ENCODE measurements around the gene COX7B2. TPM values are rescaled to one million over a fixed set of nuclear protein-coding genes. Genes with fewer than 3 reads are reported as not detected.

COX7B2 gene
- total RNA-seq, 4 donors from 2014 or later, result not detected

GRCh38 chr4:46804781-46805413 lies 104.1 kb downstream of the COX7B2 start:
- Histone ChIP-seq H3K27me3 (no peaks in the 10 kb centered on the region), H3K27ac (no peak overlapping the region), H3K36me3 (no peaks in the 10 kb centered on the region), H3K9me3 (peaks cover 0 to 6% (median 0%) of the 10 kb centered on the region in 4 donors), H3K4me3 (no peak overlapping the region), H3K4me1 (no peaks in the 10 kb centered on the region)
- TF ChIP-seq, protein P1, sequence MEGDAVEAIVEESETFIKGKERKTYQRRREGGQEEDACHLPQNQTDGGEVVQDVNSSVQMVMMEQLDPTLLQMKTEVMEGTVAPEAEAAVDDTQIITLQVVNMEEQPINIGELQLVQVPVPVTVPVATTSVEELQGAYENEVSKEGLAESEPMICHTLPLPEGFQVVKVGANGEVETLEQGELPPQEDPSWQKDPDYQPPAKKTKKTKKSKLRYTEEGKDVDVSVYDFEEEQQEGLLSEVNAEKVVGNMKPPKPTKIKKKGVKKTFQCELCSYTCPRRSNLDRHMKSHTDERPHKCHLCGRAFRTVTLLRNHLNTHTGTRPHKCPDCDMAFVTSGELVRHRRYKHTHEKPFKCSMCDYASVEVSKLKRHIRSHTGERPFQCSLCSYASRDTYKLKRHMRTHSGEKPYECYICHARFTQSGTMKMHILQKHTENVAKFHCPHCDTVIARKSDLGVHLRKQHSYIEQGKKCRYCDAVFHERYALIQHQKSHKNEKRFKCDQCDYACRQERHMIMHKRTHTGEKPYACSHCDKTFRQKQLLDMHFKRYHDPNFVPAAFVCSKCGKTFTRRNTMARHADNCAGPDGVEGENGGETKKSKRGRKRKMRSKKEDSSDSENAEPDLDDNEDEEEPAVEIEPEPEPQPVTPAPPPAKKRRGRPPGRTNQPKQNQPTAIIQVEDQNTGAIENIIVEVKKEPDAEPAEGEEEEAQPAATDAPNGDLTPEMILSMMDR (IDR thresholded peaks at IDR 0.05), result no peak
- no peak for TF ChIP-seq POLR2A (IDR thresholded peaks at IDR 0.05)
- TF ChIP-seq EP300 (IDR thresholded peaks at IDR 0.05), result no peak
- no peak for DNase-seq (ENCODE audit: low spot score in 2 of 2)
- WGBS, 2 donors, result 84 to 88% methylated on average over 8 to 11 of the region's 24 CpGs

DNA sequence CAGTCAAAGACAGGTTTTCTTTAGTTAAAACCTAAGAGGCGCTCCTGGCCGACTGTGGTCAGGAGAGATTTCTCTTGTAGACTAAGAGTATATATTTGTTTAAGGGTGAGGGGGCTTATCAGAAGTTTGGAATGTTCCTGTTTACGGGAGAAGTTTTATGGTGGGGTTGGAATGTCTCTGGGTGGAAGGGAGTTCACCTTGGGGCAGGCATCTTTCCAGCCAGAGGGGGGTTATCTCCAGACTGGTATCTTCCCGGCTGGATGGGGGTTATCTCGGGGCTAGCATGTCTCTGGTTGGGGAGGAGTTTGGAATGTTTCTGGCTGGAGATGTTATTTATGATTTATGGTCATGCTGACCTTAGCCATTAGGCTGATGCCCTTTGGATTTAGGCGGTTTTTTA lies 116.0 kb downstream of the COX7B2 start:
- peaks cover 0 to 5% (median 0%) of the 10 kb centered on the region in 4 donors for H3K9me3 ChIP-seq
- TF ChIP-seq EP300 (IDR thresholded peaks at IDR 0.05) (no peak), POLR2A (IDR thresholded peaks at IDR 0.05) (no peak)
- TF ChIP-seq, protein P1 (IDR thresholded peaks at IDR 0.05), result no peak
- DNase-seq (ENCODE audit: low spot score in 2 of 2), result no peak
- H3K36me3 ChIP-seq, result no peaks in the 10 kb centered on the region
- H3K4me3 ChIP-seq, result no peak overlapping the region
- 70 to 72% methylated on average over 6 of the region's 6 CpGs for WGBS, 2 donors
- no peak overlapping the region for H3K27ac ChIP-seq
- H3K4me1 ChIP-seq, result no peaks in the 10 kb centered on the region
- H3K27me3 ChIP-seq, result no peaks in the 10 kb centered on the region

GRCh38 chr4:46781434-46782092 lies 127.5 kb downstream of the COX7B2 start:
- H3K9me3 ChIP-seq, result peaks cover 0 to 12% (median 0%) of the 10 kb centered on the region in 4 donors
- no peak overlapping the region for H3K4me3 ChIP-seq
- no peaks in the 10 kb centered on the region for H3K36me3 ChIP-seq
- H3K27ac ChIP-seq, result no peak overlapping the region
- no peaks in the 10 kb centered on the region for H3K4me1 ChIP-seq
- 94% methylated on average over 10 to 18 of the region's 25 CpGs for WGBS, 2 donors
- H3K27me3 ChIP-seq, result no peaks in the 10 kb centered on the region
- no peak for TF ChIP-seq EP300 (IDR thresholded peaks at IDR 0.05)
- TF ChIP-seq POLR2A (IDR thresholded peaks at IDR 0.05), result no peak
- TF ChIP-seq, protein P1 (IDR thresholded peaks at IDR 0.05), result no peak
- DNase-seq (ENCODE audit: low spot score in 2 of 2), result no peak

DNA sequence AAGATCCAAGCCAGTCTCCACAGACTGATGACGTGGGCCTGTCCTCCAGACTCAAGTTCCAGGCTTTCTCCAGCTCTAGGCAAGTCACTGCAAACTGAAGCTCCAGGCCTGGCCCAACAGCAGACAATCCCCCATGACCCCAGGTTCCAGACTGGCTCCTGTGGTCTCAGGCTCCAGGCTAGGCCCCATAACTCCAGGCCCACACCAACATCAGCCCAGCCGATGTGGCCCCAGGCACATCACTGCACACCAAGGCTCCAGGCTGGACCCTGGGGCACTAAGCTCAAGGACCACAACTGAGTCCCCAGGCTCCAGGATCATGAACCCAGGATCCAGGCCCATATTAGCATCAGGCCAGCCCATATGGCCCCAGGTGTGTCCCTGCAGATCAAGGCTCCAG lies 143.6 kb downstream of the COX7B2 start:
- peaks cover 0 to 6% (median 0%) of the 10 kb centered on the region in 4 donors for H3K9me3 ChIP-seq
- no peaks in the 10 kb centered on the region for H3K27me3 ChIP-seq
- no peaks in the 10 kb centered on the region for H3K36me3 ChIP-seq
- WGBS, 2 donors, result 71 to 100% methylated on average over 1 of the region's 2 CpGs
- no peak for TF ChIP-seq EP300 (IDR thresholded peaks at IDR 0.05)
- no peak for TF ChIP-seq POLR2A (IDR thresholded peaks at IDR 0.05)
- TF ChIP-seq, protein P1 (IDR thresholded peaks at IDR 0.05), result no peak
- H3K4me1 ChIP-seq, result no peaks in the 10 kb centered on the region
- H3K27ac ChIP-seq, result no peak overlapping the region
- H3K4me3 ChIP-seq, result no peak overlapping the region
- DNase-seq (ENCODE audit: low spot score in 2 of 2), result no peak

GRCh38 chr4:46730075-46730474 lies 179.0 kb downstream of the COX7B2 start:
- H3K4me3 ChIP-seq, result no peak overlapping the region
- H3K36me3 ChIP-seq, result no peaks in the 10 kb centered on the region
- no peaks in the 10 kb centered on the region for H3K27me3 ChIP-seq
- no peaks in the 10 kb centered on the region for H3K4me1 ChIP-seq
- DNase-seq (ENCODE audit: low spot score in 2 of 2), result no peak
- no peak for TF ChIP-seq EP300 (IDR thresholded peaks at IDR 0.05)
- no peak for TF ChIP-seq POLR2A (IDR thresholded peaks at IDR 0.05)
- TF ChIP-seq, protein P1 (IDR thresholded peaks at IDR 0.05), result no peak
- WGBS, 2 donors, result 84 to 88% methylated on average over 3 of the region's 3 CpGs
- H3K27ac ChIP-seq, result no peak overlapping the region
- H3K9me3 ChIP-seq, result peaks cover 0 to 5% (median 0%) of the 10 kb centered on the region in 4 donors

Measured in tibial nerve (tissue), 4 donors.